Measurements from ENCODE around the gene SVBP. TPM values are rescaled to one million over a fixed set of nuclear protein-coding genes. Genes with fewer than 3 reads are reported as not detected.
"Not testable (repeated sequence)": the region's sequence is repeated elsewhere in the genome, so short reads cannot be mapped to it uniquely, and the experiment has no call there.

The SVBP gene
- total and polyA plus RNA-seq, 2 donors = 65.1 to 65.9 TPM

- Histone ChIP-seq H3K27me3 (ENCODE audit: control insufficient read depth in 2 of 2, insufficient read depth in 1 of 2, low read length in 1 of 2) (no peaks in the 10 kb centered on the region), H3K4me1 (ENCODE audit: control insufficient read depth in 2 of 2, insufficient read depth in 2 of 2, low read length in 2 of 2) (peaks cover 0 to 13% of the 10 kb centered on the region in 2 donors)
- WGBS = 99% methylated on average over 3 of the region's 3 CpGs
These were observed 779 bp upstream of the SVBP start for GRCh38 chr1:42817976-42818375.

DNA sequence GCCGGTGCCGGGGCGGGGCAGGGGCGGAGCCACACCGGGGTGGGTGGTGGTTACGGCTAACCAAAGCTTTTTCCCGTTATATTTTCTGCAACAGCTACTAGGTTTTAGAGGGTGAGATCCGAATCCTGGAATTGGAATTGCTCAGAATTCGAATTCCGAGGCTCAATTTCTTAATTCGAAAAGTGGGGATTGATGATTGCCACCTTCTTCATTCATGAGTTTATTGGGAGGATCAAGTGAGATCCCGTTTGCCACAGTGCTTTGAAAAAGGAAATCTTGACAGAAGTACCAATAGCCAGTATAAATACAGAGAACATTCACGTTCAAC, 207 bp upstream of the SVBP start:
- H3K4me3 ChIP-seq (ENCODE audit: low read length in 2 of 2) = peak overlapping the region; percentile 48 to 93
- no peaks in the 10 kb centered on the region for H3K27me3 ChIP-seq (ENCODE audit: control insufficient read depth in 2 of 2, insufficient read depth in 1 of 2, low read length in 1 of 2)
- no peak overlapping the region for H3K27ac ChIP-seq (ENCODE audit: low read depth in 1 of 2, low read length in 1 of 2)
- no peaks in the 10 kb centered on the region for H3K9me3 ChIP-seq (ENCODE audit: control insufficient read depth in 2 of 2, insufficient read depth in 1 of 2, low read length in 1 of 2)
- H3K4me1 ChIP-seq (ENCODE audit: control insufficient read depth in 2 of 2, insufficient read depth in 2 of 2, low read length in 2 of 2) = peaks cover 0 to 13% of the 10 kb centered on the region in 2 donors
- no peak for DNase-seq (ENCODE audit: low read depth in 6 of 9, low spot score in 9 of 9)
- 1% methylated on average over 13 of the region's 13 CpGs for WGBS
- peaks cover 5 to 9% of the 10 kb centered on the region in 2 donors for H3K36me3 ChIP-seq (ENCODE audit: control insufficient read depth in 2 of 2, insufficient read depth in 2 of 2, low read length in 1 of 2)

More at GRCh38 chr1:42817976-42818375, 779 bp upstream of the SVBP start:
- Histone ChIP-seq H3K9me3 (ENCODE audit: control insufficient read depth in 2 of 2, insufficient read depth in 1 of 2, low read length in 1 of 2) (no peaks in the 10 kb centered on the region), H3K27ac (ENCODE audit: low read depth in 1 of 2, low read length in 1 of 2) (no peak overlapping the region), H3K4me3 (ENCODE audit: low read length in 2 of 2) (no peak overlapping the region), H3K36me3 (ENCODE audit: control insufficient read depth in 2 of 2, insufficient read depth in 2 of 2, low read length in 1 of 2) (peaks cover 5 to 9% of the 10 kb centered on the region in 2 donors)
- DNase-seq (ENCODE audit: low read depth in 6 of 9, low spot score in 9 of 9) = no peak

DNA sequence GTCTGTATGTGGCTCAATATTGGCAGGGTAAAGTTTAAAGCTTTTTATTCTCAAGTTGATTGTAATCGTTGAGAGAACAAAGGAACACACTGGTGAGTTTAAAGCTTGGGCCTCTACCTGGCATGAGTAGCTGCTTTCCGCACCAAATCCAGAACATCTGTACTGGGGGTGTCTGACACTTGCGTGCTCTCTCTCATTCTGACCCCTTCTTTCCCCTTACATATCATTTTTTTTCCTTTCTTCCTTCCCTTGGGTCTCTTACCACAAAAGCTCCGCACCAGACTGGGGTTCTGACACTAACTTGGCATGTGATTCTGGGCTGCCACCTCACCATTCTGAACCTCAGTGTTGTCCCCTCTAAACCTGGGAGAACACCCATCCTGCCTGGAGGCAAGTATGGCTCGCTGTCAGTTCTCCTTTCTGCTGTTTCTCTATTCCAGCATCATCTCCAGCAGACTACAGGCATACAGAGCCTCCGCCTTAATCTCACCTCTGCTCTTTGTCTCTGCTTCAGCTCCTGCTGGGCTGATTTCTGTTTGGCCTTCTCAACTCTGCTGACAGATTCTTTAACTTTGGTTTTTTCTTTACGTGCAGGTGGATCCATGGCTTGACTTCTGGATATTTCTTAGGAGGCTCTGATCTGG, 1.1 kb downstream of the SVBP start:
- peak overlapping the region; percentile 79 to 82 for H3K27ac ChIP-seq (ENCODE audit: low read depth in 1 of 2, low read length in 1 of 2)
- H3K27me3 ChIP-seq (ENCODE audit: control insufficient read depth in 2 of 2, insufficient read depth in 1 of 2, low read length in 1 of 2) = no peaks in the 10 kb centered on the region
- H3K4me3 ChIP-seq (ENCODE audit: low read length in 2 of 2) = peak overlapping the region; percentile 93 to 94
- H3K4me1 ChIP-seq (ENCODE audit: control insufficient read depth in 2 of 2, insufficient read depth in 2 of 2, low read length in 2 of 2) = peaks cover 0 to 13% of the 10 kb centered on the region in 2 donors
- no peak for DNase-seq (ENCODE audit: low read depth in 6 of 9, low spot score in 9 of 9)
- H3K36me3 ChIP-seq (ENCODE audit: control insufficient read depth in 2 of 2, insufficient read depth in 2 of 2, low read length in 1 of 2) = peaks cover 10 to 15% of the 10 kb centered on the region in 2 donors
- WGBS = 41% methylated on average over 7 of the region's 7 CpGs
- no peaks in the 10 kb centered on the region for H3K9me3 ChIP-seq (ENCODE audit: control insufficient read depth in 2 of 2, insufficient read depth in 1 of 2, low read length in 1 of 2)

DNA sequence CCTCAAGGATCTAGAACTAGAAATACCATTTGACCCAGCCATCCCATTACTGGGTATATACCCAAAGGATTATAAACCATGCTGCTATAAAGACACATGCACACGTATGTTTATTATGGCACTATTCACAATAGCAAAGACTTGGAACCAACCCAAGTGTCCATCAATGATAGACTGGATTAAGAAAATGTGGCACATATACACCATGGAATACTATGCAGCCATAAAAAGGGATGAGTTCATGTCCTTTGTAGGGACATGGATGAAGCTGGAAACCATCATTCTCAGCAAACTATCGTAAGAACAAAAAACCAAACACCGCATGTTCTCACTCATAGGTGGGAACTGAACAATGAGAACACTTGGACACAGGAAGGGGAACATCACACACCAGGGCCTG, 2.4 kb downstream of the SVBP start:
- 98% methylated on average over 3 of the region's 3 CpGs for WGBS
- not testable (repeated sequence) for H3K4me3 ChIP-seq (ENCODE audit: low read length in 2 of 2); H3K9me3 ChIP-seq (ENCODE audit: control insufficient read depth in 2 of 2, insufficient read depth in 1 of 2, low read length in 1 of 2); H3K27me3 ChIP-seq (ENCODE audit: control insufficient read depth in 2 of 2, insufficient read depth in 1 of 2, low read length in 1 of 2); H3K27ac ChIP-seq (ENCODE audit: low read depth in 1 of 2, low read length in 1 of 2); DNase-seq (ENCODE audit: low read depth in 6 of 9, low spot score in 9 of 9)
- H3K36me3 ChIP-seq (ENCODE audit: control insufficient read depth in 2 of 2, insufficient read depth in 2 of 2, low read length in 1 of 2) = peaks cover 18 to 21% of the 10 kb centered on the region in 2 donors
- peaks cover 0 to 13% of the 10 kb centered on the region in 2 donors for H3K4me1 ChIP-seq (ENCODE audit: control insufficient read depth in 2 of 2, insufficient read depth in 2 of 2, low read length in 2 of 2)

DNA sequence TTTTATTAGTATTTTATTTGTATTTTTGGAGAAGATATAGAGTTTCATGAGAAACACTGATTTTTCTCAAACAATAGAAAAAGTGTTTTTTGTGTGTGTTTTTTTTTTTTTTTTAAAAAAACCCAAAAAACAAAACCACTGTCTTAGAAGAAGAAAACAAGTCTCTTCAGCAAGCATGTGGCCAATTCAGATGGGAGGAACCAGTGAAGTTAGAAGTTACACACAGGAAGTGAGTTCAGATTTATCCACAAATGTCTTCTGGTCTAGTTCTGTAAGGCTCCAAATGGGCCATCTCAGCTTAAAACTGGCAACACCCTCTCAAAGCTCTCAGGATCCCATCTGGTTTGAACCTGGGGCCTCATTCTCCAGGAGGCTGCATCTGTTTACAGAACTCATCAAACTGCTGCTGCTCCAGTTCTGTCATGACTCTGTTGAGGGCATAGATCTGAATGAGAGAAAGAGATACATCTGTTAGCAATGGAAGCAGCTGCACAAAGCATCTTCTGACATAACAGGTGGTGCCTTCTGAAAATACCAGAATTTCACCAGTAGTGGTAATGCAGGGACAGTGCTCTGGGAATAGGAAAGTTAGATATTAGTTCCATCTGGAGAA, 10.0 kb downstream of the SVBP start:
- Histone ChIP-seq H3K4me3 (ENCODE audit: low read length in 2 of 2) (no peak overlapping the region), H3K4me1 (ENCODE audit: control insufficient read depth in 2 of 2, insufficient read depth in 2 of 2, low read length in 2 of 2) (peaks cover 7 to 17% of the 10 kb centered on the region in 2 donors), H3K27me3 (ENCODE audit: control insufficient read depth in 2 of 2, insufficient read depth in 1 of 2, low read length in 1 of 2) (no peaks in the 10 kb centered on the region), H3K9me3 (ENCODE audit: control insufficient read depth in 2 of 2, insufficient read depth in 1 of 2, low read length in 1 of 2) (peaks cover 0 to 3% of the 10 kb centered on the region in 2 donors), H3K27ac (ENCODE audit: low read depth in 1 of 2, low read length in 1 of 2) (peak overlapping the region; percentile 53 to 80), H3K36me3 (ENCODE audit: control insufficient read depth in 2 of 2, insufficient read depth in 2 of 2, low read length in 1 of 2) (peaks cover 23 to 35% of the 10 kb centered on the region in 2 donors)
- DNase-seq (ENCODE audit: low read depth in 6 of 9, low spot score in 9 of 9) = peak in 3 of 9 donors; percentile 38 to 61 (median 40)

GRCh38 chr1:42806593-42806992, 10.6 kb downstream of the SVBP start:
- Histone ChIP-seq H3K27me3 (ENCODE audit: control insufficient read depth in 2 of 2, insufficient read depth in 1 of 2, low read length in 1 of 2) (no peaks in the 10 kb centered on the region), H3K27ac (ENCODE audit: low read depth in 1 of 2, low read length in 1 of 2) (peak overlapping the region; percentile 8 to 80), H3K4me1 (ENCODE audit: control insufficient read depth in 2 of 2, insufficient read depth in 2 of 2, low read length in 2 of 2) (peaks cover 7 to 17% of the 10 kb centered on the region in 2 donors), H3K9me3 (ENCODE audit: control insufficient read depth in 2 of 2, insufficient read depth in 1 of 2, low read length in 1 of 2) (peaks cover 0 to 3% of the 10 kb centered on the region in 2 donors), H3K4me3 (ENCODE audit: low read length in 2 of 2) (no peak overlapping the region), H3K36me3 (ENCODE audit: control insufficient read depth in 2 of 2, insufficient read depth in 2 of 2, low read length in 1 of 2) (peaks cover 23 to 34% of the 10 kb centered on the region in 2 donors)
- no peak for DNase-seq (ENCODE audit: low read depth in 6 of 9, low spot score in 9 of 9)
- 97% methylated on average over 5 of the region's 5 CpGs for WGBS

GRCh38 chr1:42806171-42806570, 11.0 kb downstream of the SVBP start:
- H3K27me3 ChIP-seq (ENCODE audit: control insufficient read depth in 2 of 2, insufficient read depth in 1 of 2, low read length in 1 of 2) = no peaks in the 10 kb centered on the region
- DNase-seq (ENCODE audit: low read depth in 6 of 9, low spot score in 9 of 9) = no peak
- H3K27ac ChIP-seq (ENCODE audit: low read depth in 1 of 2, low read length in 1 of 2) = no peak overlapping the region
- peaks cover 0 to 3% of the 10 kb centered on the region in 2 donors for H3K9me3 ChIP-seq (ENCODE audit: control insufficient read depth in 2 of 2, insufficient read depth in 1 of 2, low read length in 1 of 2)
- peaks cover 7 to 17% of the 10 kb centered on the region in 2 donors for H3K4me1 ChIP-seq (ENCODE audit: control insufficient read depth in 2 of 2, insufficient read depth in 2 of 2, low read length in 2 of 2)
- H3K4me3 ChIP-seq (ENCODE audit: low read length in 2 of 2) = no peak overlapping the region
- peaks cover 19 to 30% of the 10 kb centered on the region in 2 donors for H3K36me3 ChIP-seq (ENCODE audit: control insufficient read depth in 2 of 2, insufficient read depth in 2 of 2, low read length in 1 of 2)

DNA sequence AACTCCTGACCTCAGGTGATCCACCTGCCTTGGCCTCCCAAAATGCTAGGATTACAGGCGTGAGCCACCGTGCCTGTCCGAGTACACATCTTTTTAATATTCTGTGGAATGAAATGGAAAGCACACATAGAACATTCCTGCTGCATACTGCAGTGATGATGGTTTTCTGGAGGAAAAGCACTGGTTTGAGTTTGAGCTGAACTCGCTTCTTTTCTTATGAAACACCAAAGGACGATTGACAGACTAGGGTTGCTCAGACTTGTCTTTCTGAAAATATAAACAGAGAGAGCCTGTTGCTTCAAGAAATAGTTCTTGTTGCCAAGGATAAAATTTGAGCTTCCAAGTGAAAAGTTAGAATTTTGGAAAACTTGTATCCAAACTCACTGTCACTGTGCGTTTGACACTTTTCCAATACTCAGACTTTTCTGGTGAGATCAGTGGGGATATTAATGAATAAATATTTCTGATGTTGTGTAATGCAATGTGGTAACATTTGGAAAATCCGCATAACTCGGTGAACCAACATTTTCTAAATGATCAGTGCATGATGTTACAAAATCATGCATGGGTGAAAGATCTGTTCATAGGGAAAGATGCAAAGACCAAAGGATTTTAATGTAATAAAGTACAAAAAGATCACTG, 15.2 kb downstream of the SVBP start:
- no peak overlapping the region for H3K4me3 ChIP-seq (ENCODE audit: low read length in 2 of 2)
- H3K27ac ChIP-seq (ENCODE audit: low read depth in 1 of 2, low read length in 1 of 2) = no peak overlapping the region
- WGBS = 95% methylated on average over 8 of the region's 8 CpGs
- H3K9me3 ChIP-seq (ENCODE audit: control insufficient read depth in 2 of 2, insufficient read depth in 1 of 2, low read length in 1 of 2) = peaks cover 0 to 3% of the 10 kb centered on the region in 2 donors
- H3K36me3 ChIP-seq (ENCODE audit: control insufficient read depth in 2 of 2, insufficient read depth in 2 of 2, low read length in 1 of 2) = peaks cover 3 to 14% of the 10 kb centered on the region in 2 donors
- peaks cover 5 to 20% of the 10 kb centered on the region in 2 donors for H3K4me1 ChIP-seq (ENCODE audit: control insufficient read depth in 2 of 2, insufficient read depth in 2 of 2, low read length in 2 of 2)
- no peaks in the 10 kb centered on the region for H3K27me3 ChIP-seq (ENCODE audit: control insufficient read depth in 2 of 2, insufficient read depth in 1 of 2, low read length in 1 of 2)
- DNase-seq (ENCODE audit: low read depth in 6 of 9, low spot score in 9 of 9) = no peak

DNA sequence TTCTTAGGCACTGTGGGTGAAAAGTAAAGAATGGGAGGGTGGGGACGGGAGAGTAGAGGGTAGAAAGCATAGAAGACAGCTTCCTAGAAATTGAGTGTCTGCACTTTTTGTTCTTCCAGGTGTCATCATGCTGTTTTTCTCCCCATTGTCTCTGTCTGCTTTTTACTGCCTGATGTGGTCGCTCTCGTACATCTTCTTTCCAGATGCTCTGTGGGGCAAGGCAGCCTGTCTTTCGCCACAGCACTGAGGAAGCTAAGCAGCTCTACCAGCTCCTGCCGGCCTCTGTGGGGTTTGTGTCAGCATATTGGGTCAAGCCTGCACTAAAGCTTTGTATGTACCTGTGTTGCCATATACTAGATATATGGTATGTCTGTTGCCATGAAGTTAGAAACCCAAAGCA, 19.2 kb downstream of the SVBP start:
- H3K27me3 ChIP-seq (ENCODE audit: control insufficient read depth in 2 of 2, insufficient read depth in 1 of 2, low read length in 1 of 2) = no peaks in the 10 kb centered on the region
- peak in 5 of 9 donors; percentile 27 to 64 (median 40) for DNase-seq (ENCODE audit: low read depth in 6 of 9, low spot score in 9 of 9)
- H3K9me3 ChIP-seq (ENCODE audit: control insufficient read depth in 2 of 2, insufficient read depth in 1 of 2, low read length in 1 of 2) = no peaks in the 10 kb centered on the region
- H3K36me3 ChIP-seq (ENCODE audit: control insufficient read depth in 2 of 2, insufficient read depth in 2 of 2, low read length in 1 of 2) = no peaks in the 10 kb centered on the region
- H3K4me3 ChIP-seq (ENCODE audit: low read length in 2 of 2) = no peak overlapping the region
- H3K4me1 ChIP-seq (ENCODE audit: control insufficient read depth in 2 of 2, insufficient read depth in 2 of 2, low read length in 2 of 2) = peaks cover 5 to 17% of the 10 kb centered on the region in 2 donors
- peak overlapping the region in 1 of 2 donors; percentile 12 for H3K27ac ChIP-seq (ENCODE audit: low read depth in 1 of 2, low read length in 1 of 2)
- WGBS = 45% methylated on average over 5 of the region's 5 CpGs
